ENCODE results near the gene PRADC1. TPM values are rescaled to one million over a fixed set of nuclear protein-coding genes. Genes with fewer than 3 reads are reported as not detected.
"Not testable (repeated sequence)": the region's sequence is repeated elsewhere in the genome, so short reads cannot be mapped to it uniquely, and the experiment has no call there.

The PRADC1 gene
- total and polyA plus RNA-seq, 2 donors from 2014 or later: 16.1 to 57.7 TPM

GRCh38 chr2:73264332-73264606 is 31.2 kb upstream of the PRADC1 start:
- FAIRE-seq (no peak), DNase-seq (no peak)
- intact Hi-C loops (cut with DNase I): no loop called here
- H3K9ac ChIP-seq (ENCODE audit: low read length in 3 of 3): no peak overlapping the region
- no peak overlapping the region for H3K4me3 ChIP-seq (ENCODE audit: low read length in 3 of 3)
- no peak overlapping the region for H3K27ac ChIP-seq (ENCODE audit: low read depth in 2 of 2, low read length in 2 of 2)
- TF ChIP-seq, protein P1, sequence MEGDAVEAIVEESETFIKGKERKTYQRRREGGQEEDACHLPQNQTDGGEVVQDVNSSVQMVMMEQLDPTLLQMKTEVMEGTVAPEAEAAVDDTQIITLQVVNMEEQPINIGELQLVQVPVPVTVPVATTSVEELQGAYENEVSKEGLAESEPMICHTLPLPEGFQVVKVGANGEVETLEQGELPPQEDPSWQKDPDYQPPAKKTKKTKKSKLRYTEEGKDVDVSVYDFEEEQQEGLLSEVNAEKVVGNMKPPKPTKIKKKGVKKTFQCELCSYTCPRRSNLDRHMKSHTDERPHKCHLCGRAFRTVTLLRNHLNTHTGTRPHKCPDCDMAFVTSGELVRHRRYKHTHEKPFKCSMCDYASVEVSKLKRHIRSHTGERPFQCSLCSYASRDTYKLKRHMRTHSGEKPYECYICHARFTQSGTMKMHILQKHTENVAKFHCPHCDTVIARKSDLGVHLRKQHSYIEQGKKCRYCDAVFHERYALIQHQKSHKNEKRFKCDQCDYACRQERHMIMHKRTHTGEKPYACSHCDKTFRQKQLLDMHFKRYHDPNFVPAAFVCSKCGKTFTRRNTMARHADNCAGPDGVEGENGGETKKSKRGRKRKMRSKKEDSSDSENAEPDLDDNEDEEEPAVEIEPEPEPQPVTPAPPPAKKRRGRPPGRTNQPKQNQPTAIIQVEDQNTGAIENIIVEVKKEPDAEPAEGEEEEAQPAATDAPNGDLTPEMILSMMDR (IDR thresholded peaks at IDR 0.05; ENCODE audit: borderline replicate concordance, extremely low read depth, insufficient read depth): no peak
- peaks cover 0 to 6% (median 0%) of the 10 kb centered on the region in 3 donors for H3K4me1 ChIP-seq (ENCODE audit: control insufficient read depth in 2 of 3, insufficient read depth in 2 of 3, low read depth in 1 of 3, low read length in 3 of 3)
- no peaks in the 10 kb centered on the region for H3K9me3 ChIP-seq (ENCODE audit: control insufficient read depth in 2 of 3, insufficient read depth in 1 of 3, low read length in 3 of 3)
- peaks cover 16% of the 10 kb centered on the region for H3K27me3 ChIP-seq (ENCODE audit: control insufficient read depth, insufficient read depth, low read length)
- H3K36me3 ChIP-seq (ENCODE audit: control insufficient read depth in 2 of 3, insufficient read depth in 3 of 3, low read length in 3 of 3): no peaks in the 10 kb centered on the region

- TF ChIP-seq, protein P1 (IDR thresholded peaks at IDR 0.05; ENCODE audit: borderline replicate concordance, extremely low read depth, insufficient read depth): no peak
- Histone ChIP-seq H3K36me3 (ENCODE audit: control insufficient read depth in 2 of 3, insufficient read depth in 3 of 3, low read length in 3 of 3) (no peaks in the 10 kb centered on the region), H3K4me3 (ENCODE audit: low read length in 3 of 3) (no peak overlapping the region), H3K27ac (ENCODE audit: low read depth in 2 of 2, low read length in 2 of 2) (no peak overlapping the region), H3K9ac (ENCODE audit: low read length in 3 of 3) (no peak overlapping the region), H3K4me1 (ENCODE audit: control insufficient read depth in 2 of 3, insufficient read depth in 2 of 3, low read depth in 1 of 3, low read length in 3 of 3) (peaks cover 0 to 5% (median 0%) of the 10 kb centered on the region in 3 donors), H3K27me3 (ENCODE audit: control insufficient read depth, insufficient read depth, low read length) (peaks cover 16% of the 10 kb centered on the region), H3K9me3 (ENCODE audit: control insufficient read depth in 2 of 3, insufficient read depth in 1 of 3, low read length in 3 of 3) (no peaks in the 10 kb centered on the region)
- no peak for DNase-seq
- intact Hi-C loops (cut with DNase I): no loop called here
- FAIRE-seq: no peak
Observed at GRCh38 chr2:73263540-73264331, 30.7 kb upstream of the PRADC1 start.

DNA sequence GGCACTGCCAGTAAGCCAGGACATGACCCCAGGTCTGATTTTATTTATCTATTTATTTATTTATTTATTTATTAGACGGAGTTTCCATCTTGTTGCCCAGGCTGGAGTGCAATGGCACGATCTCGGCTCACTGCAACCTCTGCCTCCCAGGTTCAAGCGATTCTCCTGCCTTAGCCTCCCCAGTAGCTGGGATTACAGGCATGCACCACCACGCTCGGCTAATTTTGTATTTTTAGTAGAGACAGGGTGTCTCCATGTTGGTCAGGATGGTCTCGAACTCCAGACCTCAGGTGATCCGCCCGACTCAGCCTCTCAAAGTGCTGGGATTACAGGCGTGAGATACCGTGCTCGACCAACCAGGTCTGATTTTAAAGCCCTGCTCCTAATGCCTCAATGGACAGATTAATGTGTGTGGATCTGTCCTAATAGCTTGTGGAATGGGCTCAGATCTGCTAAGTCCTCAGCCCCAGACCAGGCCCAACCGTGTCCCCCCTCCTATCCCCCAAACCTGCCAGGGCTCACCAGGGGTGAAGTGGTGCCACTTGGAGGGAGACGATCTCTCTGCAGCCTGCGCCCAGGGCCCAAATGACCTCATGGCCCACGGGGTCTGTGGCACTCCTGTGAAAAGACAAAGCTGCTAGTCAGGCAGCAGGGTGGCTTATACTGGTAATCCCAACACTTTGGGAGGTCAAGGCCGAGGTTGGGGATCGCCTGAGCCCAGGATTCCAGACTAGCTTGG is 29.8 kb upstream of the PRADC1 start:
- H3K4me1 ChIP-seq (ENCODE audit: control insufficient read depth in 2 of 3, insufficient read depth in 2 of 3, low read depth in 1 of 3, low read length in 3 of 3); H3K4me3 ChIP-seq (ENCODE audit: low read length in 3 of 3); H3K9ac ChIP-seq (ENCODE audit: low read length in 3 of 3); H3K36me3 ChIP-seq (ENCODE audit: control insufficient read depth in 2 of 3, insufficient read depth in 3 of 3, low read length in 3 of 3); H3K27me3 ChIP-seq (ENCODE audit: control insufficient read depth, insufficient read depth, low read length); intact Hi-C loops (cut with DNase I); FAIRE-seq; DNase-seq; H3K9me3 ChIP-seq (ENCODE audit: control insufficient read depth in 2 of 3, insufficient read depth in 1 of 3, low read length in 3 of 3); H3K27ac ChIP-seq (ENCODE audit: low read depth in 2 of 2, low read length in 2 of 2): not testable (repeated sequence)

- intact Hi-C loops (cut with DNase I): no loop called here
Observed at GRCh38 chr2:73262108-73262651, 29.1 kb upstream of the PRADC1 start.

More at GRCh38 chr2:73262108-73262651, 29.1 kb upstream of the PRADC1 start:
- Histone ChIP-seq H3K4me3 (ENCODE audit: low read length in 3 of 3) (no peak overlapping the region), H3K9me3 (ENCODE audit: control insufficient read depth in 2 of 3, insufficient read depth in 1 of 3, low read length in 3 of 3) (no peaks in the 10 kb centered on the region), H3K27me3 (ENCODE audit: control insufficient read depth, insufficient read depth, low read length) (peaks cover 2% of the 10 kb centered on the region), H3K9ac (ENCODE audit: low read length in 3 of 3) (no peak overlapping the region), H3K27ac (ENCODE audit: low read depth in 2 of 2, low read length in 2 of 2) (no peak overlapping the region), H3K36me3 (ENCODE audit: control insufficient read depth in 2 of 3, insufficient read depth in 3 of 3, low read length in 3 of 3) (no peaks in the 10 kb centered on the region), H3K4me1 (ENCODE audit: control insufficient read depth in 2 of 3, insufficient read depth in 2 of 3, low read depth in 1 of 3, low read length in 3 of 3) (no peaks in the 10 kb centered on the region)
- no peak for DNase-seq
- TF ChIP-seq, protein P1 (IDR thresholded peaks at IDR 0.05; ENCODE audit: borderline replicate concordance, extremely low read depth, insufficient read depth): no peak
- no peak for FAIRE-seq
